SK-N-MC (cell line): ENCODE results near the gene LRRC55.

Experiments used
- EZH2 ChIP-seq: fragments of 200-600 bp; sonication (generic); IDR thresholded peaks from one replicate; pipeline ENCODE4 v1.6.1; 2017; ENCODE audit warnings: antibody characterized with exemption
- FOXP2 ChIP-seq: optimal IDR thresholded peaks from 2 replicates; pipeline ENCODE3; 2011; ENCODE audit warnings: mild to moderate bottlenecking, moderate library complexity; ENCODE audit not compliant: insufficient read depth; ENCODE audit errors: extremely low read length, control extremely low read depth
- POLR2AphosphoS5 ChIP-seq: IDR thresholded peaks from 2 replicates; pipeline ENCODE4 v1.6.1; 2012; ENCODE audit warnings: mild to moderate bottlenecking, low read depth, low read length, borderline replicate concordance

DNA sequence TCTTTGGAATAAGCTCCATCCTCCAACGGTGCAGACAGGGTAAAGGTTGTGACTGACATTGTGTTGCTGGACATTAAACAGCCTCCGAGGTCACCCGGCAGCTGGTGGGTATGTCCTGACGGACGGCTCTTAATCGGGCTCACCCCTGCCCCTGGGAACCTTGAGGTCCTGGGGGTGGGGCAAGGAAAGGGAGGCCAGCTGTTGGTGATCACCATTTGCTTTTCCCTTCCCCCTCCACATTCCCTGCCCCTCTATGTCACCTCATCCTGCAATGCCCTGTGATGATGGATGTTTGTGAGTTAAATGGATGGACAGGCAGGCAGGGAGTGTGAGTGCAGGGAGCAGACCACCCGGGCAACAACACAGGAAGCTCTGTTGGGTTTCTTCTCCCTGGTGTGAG lies 29.0 kb downstream of the LRRC55 start:
- no peak for TF ChIP-seq EZH2
- TF ChIP-seq FOXP2, result no peak
- TF ChIP-seq POLR2AphosphoS5, result no peak
